HCT116 (cell line): ENCODE data around the gene PDLIM5. TPM values are rescaled to one million over a fixed set of nuclear protein-coding genes. Genes with fewer than 3 reads are reported as not detected.

ENCODE experiments used
- ATAC-seq: fragments of 200-7000 bp; cut with Tn5 transposase; 2 replicates; pipeline ENCODE4 v1.9.1; 2020; ENCODE audit warnings: mild to moderate bottlenecking, moderate library complexity
- BruUV-seq: library from RNA; stranded (reverse); fragments of 400-500 nt; replicated peaks from 2 replicates; lab custom pipeline; 2021; lab: Mats Ljungman, UMichigan
- CTCF ChIA-PET: fragments of 300-600 bp; sonication (Branson Sonifier 250); formaldehyde crosslinking; loops from one replicate; lab custom pipeline; 2021; ENCODE audit warnings: antibody characterized with exemption; lab: Charles Lee
- POLR2A ChIA-PET: fragments of 300-600, 350-600 bp; sonication (Branson Sonifier 250); formaldehyde crosslinking; loops from one replicate; lab custom pipeline; 2021; ENCODE audit warnings: antibody characterized with exemption; lab: Charles Lee
- RAD21 ChIA-PET, 2 experiments: fragments of 300-600 bp; sonication (Branson Sonifier 250); formaldehyde crosslinking; loops; one replicate each; lab custom pipeline; 2023; ENCODE audit warnings: low total read pairs in 2 of 2; ENCODE audit not compliant: uncharacterized antibody in 2 of 2, unreplicated experiment in 2 of 2, low non-redundant PET in 1 of 2; lab: Charles Lee
- DNase-seq: peaks from one replicate; pipeline ENCODE4 v3.0.0-alpha.2; 2010; ENCODE audit warnings: low read depth, low spot score
- H2AFZ ChIP-seq: fragments of 200-600 bp; shearing (Covaris generic), sonication (generic); 2 replicates; pipeline ENCODE4 v1.6.1; 2017; ENCODE audit warnings: low read depth, mixed run types, mixed read lengths, antibody characterized with exemption, low read length; ENCODE audit not compliant: poor library complexity, severe bottlenecking
- H3K27ac ChIP-seq: 2 replicates; pipeline ENCODE4 v1.5.1; 2012; ENCODE audit warnings: low read depth, low read length
- H3K27me3 ChIP-seq: fragments of 200-600 bp; sonication (generic); 2 replicates; pipeline ENCODE4 v1.6.1; 2016; ENCODE audit warnings: mixed run types, low read length, mixed read lengths; ENCODE audit not compliant: insufficient read depth
- H3K36me3 ChIP-seq, 2 experiments: fragments of 200-500 bp in 1 of 2; fragments of 200-600 bp in 1 of 2; sonication (Bioruptor generic) in 1 of 2; sonication (generic) in 1 of 2; 2 replicates each; pipeline versions ENCODE4 v1.5.1 to v1.6.1; 2014 to 2016; ENCODE audit warnings: low read length in 2 of 2, inconsistent platforms in 1 of 2, mixed read lengths in 1 of 2, mixed run types in 1 of 2; ENCODE audit not compliant: insufficient read depth in 2 of 2, control insufficient read depth in 1 of 2
- H3K4me1 ChIP-seq, 2 experiments: fragments of 200-600 bp in 1 of 2; sonication (generic) in 1 of 2; 2 replicates each; pipeline versions ENCODE4 v1.5.1 to v1.6.1; 2012 to 2017; ENCODE audit warnings: low read length in 2 of 2, inconsistent platforms in 1 of 2, mild to moderate bottlenecking in 1 of 2, mixed read lengths in 1 of 2, mixed run types in 1 of 2, moderate library complexity in 1 of 2; ENCODE audit not compliant: insufficient read depth in 2 of 2, control insufficient read depth in 1 of 2
- H3K4me2 ChIP-seq: fragments of 200-600 bp; sonication (generic); 2 replicates; pipeline ENCODE4 v1.6.1; 2017; ENCODE audit warnings: mixed run types, low read length, mixed read lengths
- H3K4me3 ChIP-seq, 2 experiments: fragments of 200-600 bp in 1 of 2; sonication (generic) in 1 of 2; replicated peaks in 1 of 2; 2 replicates each; pipeline ENCODE4 v1.5.1; 2011 to 2016; ENCODE audit warnings: low read length in 2 of 2, control low read depth in 1 of 2, low read depth in 1 of 2, mild to moderate bottlenecking in 1 of 2, mixed read lengths in 1 of 2, mixed run types in 1 of 2
- H3K79me2 ChIP-seq: fragments of 200-600 bp; sonication (generic); 2 replicates; pipeline ENCODE4 v1.6.1; 2017; ENCODE audit warnings: mild to moderate bottlenecking, mixed run types, low read length, moderate library complexity, mixed read lengths; ENCODE audit not compliant: insufficient read depth
- H3K9ac ChIP-seq: fragments of 200-600 bp; sonication (generic); 2 replicates; pipeline ENCODE4 v1.6.1; 2016; ENCODE audit warnings: low read length, mixed read lengths
- H3K9me2 ChIP-seq: fragments of 200-600 bp; sonication (generic), shearing (Covaris generic); 2 replicates; pipeline ENCODE4 v1.6.1; 2017; ENCODE audit warnings: mixed run types, mild to moderate bottlenecking, moderate library complexity; ENCODE audit not compliant: insufficient read depth
- H3K9me3 ChIP-seq, 2 experiments: fragments of 200-500 bp in 1 of 2; fragments of 200-600 bp in 1 of 2; sonication (Bioruptor generic) in 1 of 2; sonication (generic) in 1 of 2; 2 replicates each; pipeline ENCODE4 v1.6.1; 2014 to 2017; ENCODE audit warnings: low read length in 2 of 2, mixed read lengths in 2 of 2, inconsistent platforms in 1 of 2, low read depth in 1 of 2, mild to moderate bottlenecking in 1 of 2, mixed run types in 1 of 2, moderate library complexity in 1 of 2; ENCODE audit not compliant: control insufficient read depth in 1 of 2, insufficient read depth in 1 of 2
- H4K20me1 ChIP-seq: fragments of 200-600 bp; sonication (generic), shearing (Covaris generic); 2 replicates; pipeline ENCODE4 v1.6.1; 2017; ENCODE audit warnings: mixed run types, mild to moderate bottlenecking, moderate library complexity; ENCODE audit not compliant: insufficient read depth
- ATF3 ChIP-seq: IDR thresholded peaks from 2 replicates; pipeline ENCODE4 v1.6.1; 2012
- CEBPB ChIP-seq: IDR thresholded peaks from 2 replicates; pipeline ENCODE4 v1.6.1; 2012; ENCODE audit warnings: low read depth
- CTCF ChIP-seq, 3 experiments: fragments of 200-600 bp in 1 of 3; sonication (generic) in 1 of 3; IDR thresholded peaks in 2 of 3; conservative IDR thresholded peaks in 1 of 3; 2 replicates each; pipeline ENCODE4 v1.5.1; 2012 to 2017; ENCODE audit warnings: low read depth in 2 of 3, low read length in 2 of 3, antibody characterized with exemption in 1 of 3, borderline replicate concordance in 1 of 3, control low read depth in 1 of 3, mild to moderate bottlenecking in 1 of 3, mixed read lengths in 1 of 3, mixed run types in 1 of 3, moderate library complexity in 1 of 3; ENCODE audit not compliant: insufficient read depth in 1 of 3
- EZH2phosphoT487 ChIP-seq: fragments of 200-600 bp; IDR thresholded peaks from 2 replicates; pipeline ENCODE4 v1.6.1; 2018; ENCODE audit warnings: antibody characterized with exemption, borderline replicate concordance
- JUND ChIP-seq: IDR thresholded peaks from 2 replicates; pipeline ENCODE4 v1.6.1; 2012
- POLR2AphosphoS5 ChIP-seq: IDR thresholded peaks from 2 replicates; pipeline ENCODE4 v1.6.1; 2011; ENCODE audit warnings: mild to moderate bottlenecking, low read depth, low read length, moderate library complexity
- REST ChIP-seq: IDR thresholded peaks from 2 replicates; pipeline ENCODE4 v1.6.1; 2012; ENCODE audit warnings: low read depth
- TCF7L2 ChIP-seq: IDR thresholded peaks from 2 replicates; pipeline ENCODE4 v1.7.0; 2011; ENCODE audit warnings: borderline replicate concordance, inconsistent platforms; ENCODE audit not compliant: insufficient read depth, insufficient read length; ENCODE audit errors: extremely low read depth
- YY1 ChIP-seq: IDR thresholded peaks from 2 replicates; pipeline ENCODE4 v1.6.1; 2011; ENCODE audit warnings: low read length, low read depth, moderate library complexity, mild to moderate bottlenecking; ENCODE audit not compliant: insufficient replicate concordance; ENCODE audit errors: extremely low read depth
- ZFX ChIP-seq: fragments of 450-650 bp; IDR thresholded peaks from 2 replicates; pipeline ENCODE4 v1.6.1; 2017
- ZNF274 ChIP-seq: fragments of 200-500 bp; sonication (Bioruptor generic); IDR thresholded peaks from 2 replicates; pipeline ENCODE4 v1.6.1; 2014; ENCODE audit warnings: mild to moderate bottlenecking, low read depth, low read length, inconsistent platforms
- intact Hi-C: fragments of 100-400 bp; cut with micrococcal nuclease; formaldehyde crosslinking; loops from 2 replicates; pipeline ENCODE4 v1.10.0; 2022
- total RNA-seq: library from RNA; stranded (reverse); gene quantifications from one replicate; pipeline ENCODE4 v1.2.1, GENCODE V29; 2021; ENCODE audit not compliant: unreplicated experiment

Gene PDLIM5
- total RNA-seq, 1 experiment from 2014 or later: 130 TPM

GRCh38 chr4:94649381-94650133 lies 197.8 kb downstream of the PDLIM5 start:
- no peaks in the 10 kb centered on the region for H4K20me1 ChIP-seq
- no peak overlapping the region for H3K4me2 ChIP-seq
- no peaks in the 10 kb centered on the region for H3K79me2 ChIP-seq
- no peaks in the 10 kb centered on the region for H3K27me3 ChIP-seq
- intact Hi-C loops: no loop called here
- TF ChIP-seq REST (no peak), CEBPB (no peak), ZNF274 (no peak), YY1 (no peak), ZFX (no peak), POLR2AphosphoS5 (no peak), ATF3 (no peak), JUND (no peak), CTCF (IDR thresholded peaks at IDR 0.05 in 2 of 3, conservative IDR thresholded peaks at IDR 0.05 in 1 of 3; ENCODE audit: borderline replicate concordance in 1 of 3, insufficient read depth in 1 of 3, low read depth in 2 of 3, low read length in 2 of 3) (no peak), EZH2phosphoT487 (no peak), TCF7L2 (no peak)
- peaks cover 0 to 4% of the 10 kb centered on the region in 2 experiments; a peak in 1 of 4 replicates for H3K36me3 ChIP-seq
- H3K9ac ChIP-seq: no peak overlapping the region
- DNase-seq: no peak
- BruUV-seq: no TSS peak
- ChIA-PET POLR2A (no interaction called here), CTCF (no interaction called here), RAD21 (no interaction called here)
- no peak overlapping the region for H3K27ac ChIP-seq
- no peak overlapping the region for H2AFZ ChIP-seq
- H3K4me1 ChIP-seq: no peaks in the 10 kb centered on the region
- no peak for ATAC-seq
- no peak overlapping the region for H3K4me3 ChIP-seq
- no peaks in the 10 kb centered on the region for H3K9me3 ChIP-seq
- no peaks in the 10 kb centered on the region for H3K9me2 ChIP-seq
